GM19023 (cell line): ENCODE measurements around the gene FMNL1.

Experiments
- ATAC-seq: cut with Tn5 transposase; IDR thresholded peaks from one replicate; pipeline ENCODE4 v1.9.1; 2021; ENCODE audit warnings: mild to moderate bottlenecking, moderate library complexity; ENCODE audit not compliant: unreplicated experiment

Gene FMNL1

GRCh38 chr17:45256114-45256966 lies 34.7 kb downstream of the FMNL1 start:
- ATAC-seq: no peak

GRCh38 chr17:45257115-45257514 lies 35.4 kb downstream of the FMNL1 start:
- ATAC-seq: no peak

GRCh38 chr17:45258981-45259380 lies 37.3 kb downstream of the FMNL1 start:
- ATAC-seq: no peak

GRCh38 chr17:45260204-45260783 lies 38.6 kb downstream of the FMNL1 start:
- ATAC-seq: no peak

- ATAC-seq: peak; percentile 54
Observed at GRCh38 chr17:45261577-45262515, 40.2 kb downstream of the FMNL1 start, which contains the start of gene SPATA32. TSS of gene SPATA32 (minus strand) at chr17:45262094. CDS start at chr17:45262016, 78 bp downstream.

- peak; percentile 19 for ATAC-seq
Observed at GRCh38 chr17:45262516-45263476, 41.1 kb downstream of the FMNL1 start.

GRCh38 chr17:45263477-45263860 lies 41.8 kb downstream of the FMNL1 start:
- no peak for ATAC-seq

GRCh38 chr17:45264430-45264829 lies 42.7 kb downstream of the FMNL1 start:
- no peak for ATAC-seq

GRCh38 chr17:45264988-45265387 lies 43.3 kb downstream of the FMNL1 start:
- ATAC-seq: no peak

- ATAC-seq: no peak
Observed at GRCh38 chr17:45265821-45266220, 44.1 kb downstream of the FMNL1 start.

- ATAC-seq: no peak
Observed at GRCh38 chr17:45266372-45266926, 44.8 kb downstream of the FMNL1 start.

- no peak for ATAC-seq
Observed at GRCh38 chr17:45267436-45268055, 45.9 kb downstream of the FMNL1 start.

GRCh38 chr17:45269912-45270311 lies 48.2 kb downstream of the FMNL1 start:
- no peak for ATAC-seq

GRCh38 chr17:45270828-45271418 lies 49.2 kb downstream of the FMNL1 start:
- ATAC-seq: no peak

- no peak for ATAC-seq
Observed at GRCh38 chr17:45271603-45272002, 49.9 kb downstream of the FMNL1 start.

GRCh38 chr17:45273551-45273957 lies 51.9 kb downstream of the FMNL1 start:
- ATAC-seq: no peak

- no peak for ATAC-seq
Observed at GRCh38 chr17:45274033-45274432, 52.3 kb downstream of the FMNL1 start.

GRCh38 chr17:45276031-45276430 lies 54.3 kb downstream of the FMNL1 start:
- no peak for ATAC-seq
